Upper lobe of left lung (tissue), 4 donors: ENCODE data around the gene PTPRM.

Source experiments
- CTCF ChIP-seq, 6 experiments: fragments of 450-650 bp in 4 of 6; fragments of 200-600 bp in 2 of 6; sonication (generic) in 2 of 6; IDR thresholded peaks; one replicate each; pipeline ENCODE4 v1.5.1; 2016 to 2019; ENCODE audit warnings: antibody characterized with exemption in 6 of 6
- POLR2AphosphoS5 ChIP-seq, 2 donors: sonication (generic); formaldehyde crosslinking; IDR thresholded peaks; one replicate each; pipeline ENCODE4 v1.5.1; 2017; ENCODE audit warnings: antibody characterized with exemption in 2 of 2

DNA sequence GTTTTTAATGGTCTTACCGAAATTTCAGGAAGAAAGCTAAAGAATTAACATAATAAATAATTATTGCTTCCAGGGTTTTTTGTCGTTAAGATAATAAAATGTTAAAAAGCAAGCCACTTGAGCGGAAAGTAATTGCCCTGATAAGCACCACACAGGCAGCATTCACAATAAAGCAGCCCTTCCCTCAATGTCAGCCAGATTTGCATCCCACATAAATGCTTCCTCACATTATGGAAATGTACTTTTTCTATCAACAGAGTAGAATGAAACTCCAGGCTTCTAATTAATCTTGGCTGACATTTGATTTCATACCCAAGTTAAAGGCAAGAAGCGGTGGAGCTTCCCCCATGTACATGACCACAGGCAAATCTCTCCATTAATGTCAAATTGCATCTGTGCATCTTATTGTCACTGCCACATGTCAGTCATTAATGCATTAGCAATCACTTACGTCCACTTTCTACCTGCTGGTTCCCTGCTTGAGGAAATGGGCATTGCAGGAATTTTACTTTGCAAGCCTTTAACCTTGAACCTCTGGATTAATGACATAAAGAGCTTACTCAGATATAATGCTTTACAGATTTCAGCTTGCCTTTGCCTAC is 26.2 kb downstream of the PTPRM start:
- TF ChIP-seq CTCF (IDR thresholded peaks at IDR 0.05) (no peak), POLR2AphosphoS5 (IDR thresholded peaks at IDR 0.05) (no peak)
